Stimulated activated naive CD4-positive, alpha-beta T cell treated with Interleukin-2 at 50 U/mL for 16 hours (primary cell): ENCODE results near the gene DLGAP5.

Experiments
- DNase-seq: peaks from one replicate; lab custom pipeline; 2025; lab: John Stamatoyannopoulos, UW

DLGAP5 gene, protein sequence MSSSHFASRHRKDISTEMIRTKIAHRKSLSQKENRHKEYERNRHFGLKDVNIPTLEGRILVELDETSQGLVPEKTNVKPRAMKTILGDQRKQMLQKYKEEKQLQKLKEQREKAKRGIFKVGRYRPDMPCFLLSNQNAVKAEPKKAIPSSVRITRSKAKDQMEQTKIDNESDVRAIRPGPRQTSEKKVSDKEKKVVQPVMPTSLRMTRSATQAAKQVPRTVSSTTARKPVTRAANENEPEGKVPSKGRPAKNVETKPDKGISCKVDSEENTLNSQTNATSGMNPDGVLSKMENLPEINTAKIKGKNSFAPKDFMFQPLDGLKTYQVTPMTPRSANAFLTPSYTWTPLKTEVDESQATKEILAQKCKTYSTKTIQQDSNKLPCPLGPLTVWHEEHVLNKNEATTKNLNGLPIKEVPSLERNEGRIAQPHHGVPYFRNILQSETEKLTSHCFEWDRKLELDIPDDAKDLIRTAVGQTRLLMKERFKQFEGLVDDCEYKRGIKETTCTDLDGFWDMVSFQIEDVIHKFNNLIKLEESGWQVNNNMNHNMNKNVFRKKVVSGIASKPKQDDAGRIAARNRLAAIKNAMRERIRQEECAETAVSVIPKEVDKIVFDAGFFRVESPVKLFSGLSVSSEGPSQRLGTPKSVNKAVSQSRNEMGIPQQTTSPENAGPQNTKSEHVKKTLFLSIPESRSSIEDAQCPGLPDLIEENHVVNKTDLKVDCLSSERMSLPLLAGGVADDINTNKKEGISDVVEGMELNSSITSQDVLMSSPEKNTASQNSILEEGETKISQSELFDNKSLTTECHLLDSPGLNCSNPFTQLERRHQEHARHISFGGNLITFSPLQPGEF

DNA sequence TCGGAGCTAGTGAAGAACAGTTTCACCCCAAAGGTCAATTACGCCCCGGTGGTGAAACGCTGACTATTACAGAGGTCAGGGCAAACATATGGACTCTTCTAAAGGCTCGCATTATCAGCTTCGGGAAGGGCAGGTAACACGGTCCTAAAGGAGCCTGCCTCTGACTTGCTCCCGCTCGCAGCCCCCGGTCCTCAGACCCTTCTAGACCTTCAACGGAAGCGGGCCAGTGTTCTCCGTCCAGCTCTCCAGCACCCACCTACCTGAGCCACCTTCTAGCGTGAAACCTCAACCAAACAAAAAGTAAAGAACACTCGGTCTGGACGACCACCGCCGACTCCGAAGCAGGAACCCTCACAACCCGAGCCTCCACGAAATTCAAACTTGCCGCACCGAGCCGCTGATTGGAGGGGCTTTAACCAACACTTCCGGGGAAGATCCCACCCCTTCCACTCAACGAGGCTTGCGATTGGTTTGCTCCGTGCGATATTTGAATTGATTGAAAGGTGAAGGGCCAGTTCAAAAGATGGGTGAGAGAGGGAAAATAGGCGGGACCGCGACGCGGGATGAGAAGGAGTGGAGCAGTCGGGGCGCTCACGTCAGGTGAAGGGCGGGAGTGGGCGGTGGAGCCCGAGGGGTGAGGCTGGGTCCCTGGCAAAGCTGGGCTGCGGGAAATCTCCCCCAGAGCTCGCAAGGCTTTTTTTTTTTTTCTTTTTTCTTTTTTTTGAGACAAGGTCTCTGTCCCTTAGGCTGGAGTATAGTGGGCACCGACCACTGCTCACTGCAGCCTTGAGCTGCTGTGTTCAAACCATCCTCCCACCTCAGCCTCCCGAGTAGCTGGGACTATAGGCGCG, at the start of gene DLGAP5:
TSS of gene DLGAP5 (minus strand) at position 383 of the 851 bp plus-strand sequence. CDS start 2,406 bp downstream, outside the sequence.
- peak; percentile 91 for DNase-seq

DNA sequence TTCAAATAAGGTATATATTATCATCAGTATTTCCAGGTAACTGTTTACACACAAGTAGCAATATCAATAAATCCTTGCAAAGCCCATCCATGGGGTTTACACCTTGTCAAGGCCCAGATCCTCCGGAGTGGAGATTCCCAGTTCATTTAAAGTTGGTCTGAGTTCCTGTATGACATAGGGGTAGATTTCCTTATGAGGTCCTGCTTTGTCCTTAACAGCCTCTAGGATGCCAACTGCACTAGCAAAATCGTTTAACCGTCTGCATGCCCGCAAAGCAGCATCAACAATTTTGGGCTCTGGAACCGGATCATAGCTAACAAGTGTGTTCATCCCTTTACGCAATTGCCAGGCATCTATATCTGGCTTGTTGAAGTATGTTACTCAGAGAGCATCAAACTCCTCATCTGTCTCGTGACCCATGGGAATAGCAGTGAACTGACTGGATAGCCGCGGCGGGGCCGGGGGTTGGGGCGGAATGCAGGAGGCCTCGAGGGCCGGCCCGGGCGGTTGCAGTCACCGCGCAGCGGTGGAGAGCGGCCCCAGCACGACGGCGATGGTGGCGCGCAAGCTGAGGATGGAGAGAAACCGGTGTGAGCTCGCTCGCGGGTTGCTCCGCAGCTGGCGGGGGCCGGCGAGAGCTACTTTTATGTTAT, 49.3 kb upstream of the DLGAP5 start:
- DNase-seq, result no peak

DNA sequence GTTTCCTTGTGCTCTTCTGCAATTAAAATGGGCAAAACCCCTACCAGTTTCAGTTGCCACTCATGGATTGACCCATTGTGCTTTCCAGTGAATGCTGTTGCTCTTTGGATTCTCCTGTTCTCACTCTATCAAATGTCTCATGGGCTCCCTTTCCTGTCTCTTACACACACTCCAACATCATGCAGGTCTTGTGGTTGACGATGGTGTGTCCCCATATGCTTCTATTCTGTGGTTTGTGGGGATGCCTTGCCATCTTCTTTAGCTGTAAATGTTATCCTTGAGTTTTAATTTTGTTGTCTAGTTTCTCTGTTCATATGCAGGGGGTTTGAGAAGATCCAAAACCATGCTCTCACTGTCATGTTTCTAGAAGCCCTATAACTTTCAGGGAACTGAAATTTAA, 47.9 kb upstream of the DLGAP5 start:
- no peak for DNase-seq

DNA sequence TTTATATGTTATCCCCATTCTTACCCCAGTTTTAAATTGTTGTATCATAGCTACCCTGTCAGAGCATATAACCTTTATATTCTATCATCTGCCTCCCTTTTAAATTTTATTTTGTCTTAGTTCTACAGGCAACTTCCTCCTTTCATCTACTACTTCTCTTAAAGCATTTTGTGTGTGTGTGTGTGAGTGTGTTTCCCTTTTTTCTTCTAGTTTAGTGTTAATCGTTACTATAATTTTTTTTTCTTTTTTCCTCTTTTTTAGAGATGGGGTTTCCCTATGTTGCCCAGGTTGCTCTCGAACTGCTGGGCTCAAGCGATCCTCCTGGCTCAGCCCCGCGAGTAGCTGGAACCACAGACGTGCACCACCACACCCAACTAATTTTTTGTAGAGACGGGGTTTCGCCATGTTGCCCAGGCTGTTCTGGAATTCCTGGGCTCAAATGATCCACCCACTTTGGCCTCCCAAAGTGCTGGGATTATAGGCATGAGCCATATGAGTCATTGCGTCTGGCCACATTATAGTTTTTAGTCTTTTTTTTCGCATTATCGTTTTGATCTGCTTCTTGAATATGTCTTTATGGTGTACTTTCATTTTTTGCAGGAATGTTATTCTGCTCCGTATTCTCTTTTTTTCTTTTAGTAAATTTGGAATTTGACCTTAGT, 46.8 kb upstream of the DLGAP5 start:
- no peak for DNase-seq

DNA sequence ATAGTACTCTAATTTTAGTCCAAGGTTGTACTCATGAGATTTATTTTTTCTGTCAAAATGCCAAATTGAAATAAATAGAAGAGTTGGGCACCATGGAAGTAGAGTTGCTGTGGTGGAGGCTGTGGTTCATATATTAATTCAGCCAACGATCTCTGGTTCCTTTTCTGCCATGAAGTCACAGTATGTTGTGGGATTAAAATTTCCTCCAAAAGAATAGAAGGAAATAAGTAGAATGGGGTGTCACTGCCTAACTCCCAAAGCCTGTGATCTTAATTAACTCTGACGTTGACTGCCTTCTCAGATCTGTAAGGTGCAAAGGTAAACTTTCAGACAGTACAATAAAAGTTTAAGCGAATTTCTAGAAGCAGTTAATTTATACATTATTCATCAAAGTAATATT, 42.2 kb upstream of the DLGAP5 start:
- no peak for DNase-seq

DNA sequence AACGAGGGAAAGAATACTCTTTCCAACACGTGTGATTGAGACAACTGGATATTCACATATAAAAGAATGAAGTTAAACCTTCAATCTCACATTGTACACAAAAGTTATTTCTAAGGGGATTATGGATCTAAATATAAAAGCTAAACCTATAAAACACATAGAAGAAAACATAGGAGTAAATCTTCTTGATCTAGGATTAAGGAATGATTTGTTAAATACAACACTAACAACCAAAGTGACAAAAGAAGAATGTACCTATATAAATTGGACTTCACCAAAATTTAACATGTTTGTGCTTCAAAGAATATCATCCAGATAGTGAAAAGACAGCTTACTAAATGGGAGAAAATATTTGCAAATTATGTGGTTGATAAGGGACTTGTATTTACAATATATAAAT, 36.9 kb upstream of the DLGAP5 start:
- no peak for DNase-seq

DNA sequence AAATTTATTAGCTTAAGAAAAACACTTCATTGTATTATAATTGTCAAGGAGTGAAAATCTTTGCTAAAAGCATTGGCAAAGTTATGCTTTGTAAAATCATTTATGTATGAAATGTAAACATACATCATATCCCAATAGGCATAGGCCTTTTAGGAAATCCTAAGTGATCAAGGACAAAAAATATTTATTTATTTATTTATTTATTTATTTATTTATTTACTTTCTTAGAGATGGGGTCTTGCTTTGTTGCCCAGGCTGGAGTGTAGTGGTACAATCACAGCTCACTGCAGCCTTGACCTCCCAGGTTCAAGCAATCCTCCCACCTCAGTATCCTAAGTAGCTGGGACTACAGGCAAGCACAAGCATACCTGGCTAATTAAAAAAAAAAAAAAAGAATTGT, 32.0 kb upstream of the DLGAP5 start:
- DNase-seq, result no peak

DNA sequence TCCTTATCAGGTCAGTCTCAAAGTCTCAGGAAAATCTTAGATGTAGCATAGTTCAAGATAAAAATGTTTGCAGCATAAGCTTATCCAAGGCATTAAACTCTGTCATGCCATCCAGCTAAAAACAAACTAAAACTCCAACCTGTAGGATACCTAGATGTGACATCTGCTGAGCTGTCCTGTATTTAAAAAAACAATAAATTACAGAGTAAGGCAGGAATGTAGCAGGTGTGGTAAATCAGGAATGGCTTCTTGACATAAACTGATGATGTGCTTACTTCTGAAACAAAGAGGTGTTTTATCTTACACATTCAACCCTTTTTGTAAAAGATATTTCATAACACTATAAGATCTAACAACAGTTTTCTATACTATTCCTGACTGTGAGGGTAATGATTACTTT, 30.6 kb upstream of the DLGAP5 start:
- no peak for DNase-seq

DNA sequence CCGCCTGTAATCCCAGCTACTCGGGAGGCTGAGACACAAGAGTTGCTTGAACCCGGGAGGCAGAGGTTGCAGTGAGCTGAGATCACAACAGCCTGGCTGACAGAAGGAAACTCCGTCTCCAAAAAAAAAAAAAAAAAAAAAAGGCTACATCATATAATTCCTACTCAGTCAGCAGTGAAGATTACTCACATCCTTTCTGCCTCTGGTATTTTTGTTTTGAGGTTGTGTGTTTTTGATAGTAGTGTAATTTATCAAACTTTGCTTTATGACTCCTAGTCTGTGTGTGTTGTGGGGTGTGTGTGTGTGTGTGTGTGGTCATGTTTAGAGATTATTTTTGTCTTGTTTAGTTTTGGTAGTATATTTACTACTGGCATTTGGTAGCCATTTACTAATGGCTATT, 29.8 kb upstream of the DLGAP5 start:
- DNase-seq, result no peak

DNA sequence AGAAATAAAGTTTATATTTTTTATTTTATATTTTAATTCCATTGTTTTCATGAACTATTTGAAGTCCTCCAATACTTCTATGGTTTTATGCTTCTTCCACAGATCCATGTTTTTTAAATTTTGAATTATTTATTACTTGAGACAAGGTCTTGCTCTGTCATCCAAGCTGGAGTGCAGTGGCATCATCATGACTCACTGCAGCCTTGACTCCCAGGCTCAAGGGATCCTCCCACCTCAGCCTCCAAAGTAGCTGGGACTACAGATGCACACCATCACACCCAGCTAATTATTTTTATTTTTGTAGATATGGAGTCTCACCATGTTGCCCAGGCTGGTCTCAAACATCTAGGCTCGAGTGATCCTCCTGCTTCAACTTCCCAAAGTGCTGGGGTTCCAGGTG, 28.8 kb upstream of the DLGAP5 start:
- DNase-seq, result no peak

DNA sequence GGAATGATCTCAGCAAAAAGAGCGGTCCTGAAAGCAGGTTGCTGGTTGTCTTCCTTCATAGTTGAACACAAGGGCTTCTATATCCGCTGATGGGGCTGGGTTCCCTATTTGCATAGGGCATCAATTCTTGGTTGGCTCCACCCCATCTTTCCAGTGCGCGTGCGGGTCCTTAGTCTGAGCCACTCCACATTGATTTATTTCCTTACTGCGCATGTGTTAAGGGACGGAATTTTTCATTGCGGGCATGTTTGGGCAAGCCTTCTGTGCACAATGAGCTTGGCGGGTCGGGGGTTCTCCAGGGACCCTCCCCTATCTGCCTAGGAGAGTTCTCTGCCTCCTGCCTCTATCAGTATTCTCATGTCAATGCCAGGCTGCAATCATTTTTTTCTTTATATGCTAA, 21.2 kb upstream of the DLGAP5 start:
- DNase-seq, result no peak

DNA sequence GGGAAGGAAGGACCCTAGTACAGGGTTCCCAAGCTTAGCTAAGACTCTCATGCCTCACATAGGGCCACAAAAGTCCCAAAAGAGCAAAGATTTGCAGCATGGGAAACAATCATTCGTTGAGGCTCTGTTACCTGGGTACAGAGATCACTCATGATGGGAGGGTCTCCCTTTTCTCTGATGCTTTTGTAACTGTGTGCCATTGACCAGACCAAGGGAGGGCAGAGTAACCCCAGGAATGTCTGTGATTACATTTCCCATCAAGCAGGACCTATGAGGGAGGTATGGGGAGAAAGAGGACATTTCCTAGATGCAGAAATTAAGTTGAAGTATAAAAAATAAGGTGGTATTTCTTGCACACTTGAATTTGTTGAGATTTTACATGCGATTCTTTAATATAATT, 16.4 kb upstream of the DLGAP5 start:
- no peak for DNase-seq

DNA sequence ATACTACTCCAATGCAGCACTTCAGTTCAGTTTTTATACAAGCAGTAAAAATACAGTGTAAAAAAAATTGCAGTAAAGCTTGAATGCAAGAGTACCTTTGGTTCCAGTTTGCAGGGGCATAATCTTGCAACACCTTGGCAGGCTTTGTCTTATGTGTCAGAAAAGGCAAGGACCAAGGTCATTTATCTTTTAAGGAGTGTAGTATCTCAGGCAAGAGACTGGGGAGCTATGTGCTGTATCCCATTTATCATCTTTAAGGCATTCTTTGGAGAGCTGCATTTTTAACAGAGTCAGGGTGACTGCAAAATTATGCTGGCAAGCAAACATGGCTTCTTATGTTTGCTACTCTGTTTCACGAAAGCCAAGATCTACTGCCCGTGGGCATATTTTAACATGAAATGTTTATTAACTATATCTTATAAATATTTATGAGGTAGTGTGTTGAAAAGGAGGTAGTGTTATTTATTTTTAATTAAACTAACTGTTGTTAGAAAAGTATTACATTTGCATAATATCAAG, 14.8 kb upstream of the DLGAP5 start:
- no peak for DNase-seq

DNA sequence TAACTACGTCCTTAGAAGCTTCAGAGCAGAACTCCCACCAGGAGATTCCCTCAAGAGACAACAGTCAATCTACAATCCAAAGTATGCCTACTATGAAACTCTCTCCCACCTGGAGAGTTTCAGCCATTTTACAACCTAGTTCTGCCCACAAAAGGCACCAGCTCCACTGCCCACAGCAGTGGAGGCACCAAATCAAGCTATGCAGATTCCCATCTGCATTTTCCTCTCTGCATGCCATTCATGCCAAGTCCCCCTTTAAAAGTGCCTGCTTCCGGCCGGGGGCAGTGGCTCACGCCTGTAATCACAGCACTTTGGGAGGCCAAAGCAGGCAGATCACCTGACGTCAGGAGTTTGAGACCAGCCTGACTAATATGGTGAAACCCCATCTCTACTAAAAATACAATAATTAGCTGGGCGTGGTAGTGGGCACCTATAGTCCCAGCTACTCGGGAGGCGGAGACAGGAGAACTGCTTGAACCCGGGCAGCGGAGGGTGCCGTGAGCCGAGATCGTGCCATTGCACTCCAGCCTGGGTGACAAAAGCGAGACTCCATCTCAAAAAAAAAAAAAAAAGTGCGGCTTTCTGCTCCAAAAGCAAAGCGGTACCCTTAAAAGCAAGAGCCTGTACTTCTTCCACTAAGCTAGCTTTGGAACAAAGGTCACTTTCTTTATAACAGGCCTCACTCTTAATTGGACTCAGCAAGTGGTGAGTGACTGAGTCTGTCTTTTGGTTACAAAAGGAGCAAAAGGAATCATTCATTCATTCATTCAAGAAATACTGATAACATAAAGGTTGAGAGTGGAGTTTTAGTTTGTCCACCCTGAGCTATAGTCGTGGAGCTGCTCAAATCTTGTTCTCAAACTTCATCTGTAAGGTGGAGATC, 10.1 kb upstream of the DLGAP5 start:
- DNase-seq, result no peak

DNA sequence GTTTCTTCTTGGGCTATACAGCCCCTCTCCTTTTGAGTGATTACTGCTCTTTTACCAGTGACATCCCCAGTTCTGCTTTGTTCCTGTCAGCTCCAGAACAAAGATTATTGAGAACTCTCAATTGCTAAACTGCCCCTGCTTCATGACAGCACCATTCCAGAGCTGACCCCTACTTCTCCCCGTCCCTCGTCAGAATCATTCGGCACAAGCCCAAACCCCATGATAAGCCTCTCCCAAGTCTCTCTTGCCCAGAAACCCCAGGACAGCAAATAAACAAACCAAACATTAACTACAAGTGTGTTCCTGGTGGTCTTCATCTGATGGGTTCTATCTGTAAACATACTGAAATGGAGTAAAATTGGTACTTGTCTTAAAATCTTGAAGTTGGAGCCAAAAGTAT, 9.3 kb upstream of the DLGAP5 start:
- DNase-seq, result no peak

DNA sequence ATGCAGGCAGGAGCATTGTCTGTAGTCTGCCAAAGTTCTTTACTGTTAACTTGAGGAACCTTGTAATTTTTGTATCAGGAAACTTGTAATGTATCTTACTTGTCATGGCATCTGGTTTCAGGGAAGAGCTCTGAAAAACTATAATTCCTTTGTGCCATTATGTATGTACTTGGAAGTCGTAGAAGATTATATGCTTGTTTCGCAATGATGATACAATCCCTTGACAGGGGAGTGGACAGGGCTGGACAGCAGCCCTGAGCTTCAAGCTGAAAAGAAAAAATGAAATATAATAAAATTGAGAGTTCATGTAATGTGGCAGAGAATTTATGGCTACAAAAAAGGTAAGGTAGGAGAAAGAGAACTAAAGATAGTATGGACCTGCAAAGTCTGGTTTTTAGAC, 7.4 kb upstream of the DLGAP5 start:
- DNase-seq, result no peak

DNA sequence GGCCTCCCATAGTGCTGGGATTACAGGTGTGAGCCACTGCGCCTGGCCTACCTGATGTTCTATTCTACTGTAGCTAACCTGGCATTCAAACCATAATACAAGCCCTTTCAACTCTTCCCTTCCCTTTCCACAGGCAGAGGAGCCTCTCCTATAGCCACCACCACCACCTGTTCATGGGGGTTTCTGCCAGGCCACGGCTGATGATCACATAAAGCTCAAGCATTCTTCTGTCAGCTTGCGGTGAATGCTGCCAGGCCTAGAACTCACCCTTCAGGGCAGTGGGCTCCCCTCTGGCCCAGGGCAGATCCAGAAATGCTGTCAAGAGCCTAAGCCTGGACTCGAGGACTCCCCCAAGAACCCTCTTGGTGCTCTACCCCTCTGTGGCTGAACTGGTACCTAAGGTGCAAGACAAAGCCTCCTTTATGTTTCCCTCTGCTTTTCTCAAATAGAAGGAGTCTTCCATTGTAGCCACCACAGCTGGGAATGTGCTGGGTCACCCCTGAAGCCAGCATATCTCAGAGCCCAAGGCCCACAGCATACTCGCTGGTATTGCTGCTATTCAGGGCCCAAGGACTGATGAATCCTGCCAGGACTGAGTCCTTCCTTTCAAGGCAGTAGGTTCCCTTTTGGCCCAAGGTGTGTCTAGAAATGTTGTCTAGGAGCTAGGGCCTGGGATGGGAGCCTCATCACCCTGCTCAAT, 3.4 kb upstream of the DLGAP5 start:
- DNase-seq, result no peak

DNA sequence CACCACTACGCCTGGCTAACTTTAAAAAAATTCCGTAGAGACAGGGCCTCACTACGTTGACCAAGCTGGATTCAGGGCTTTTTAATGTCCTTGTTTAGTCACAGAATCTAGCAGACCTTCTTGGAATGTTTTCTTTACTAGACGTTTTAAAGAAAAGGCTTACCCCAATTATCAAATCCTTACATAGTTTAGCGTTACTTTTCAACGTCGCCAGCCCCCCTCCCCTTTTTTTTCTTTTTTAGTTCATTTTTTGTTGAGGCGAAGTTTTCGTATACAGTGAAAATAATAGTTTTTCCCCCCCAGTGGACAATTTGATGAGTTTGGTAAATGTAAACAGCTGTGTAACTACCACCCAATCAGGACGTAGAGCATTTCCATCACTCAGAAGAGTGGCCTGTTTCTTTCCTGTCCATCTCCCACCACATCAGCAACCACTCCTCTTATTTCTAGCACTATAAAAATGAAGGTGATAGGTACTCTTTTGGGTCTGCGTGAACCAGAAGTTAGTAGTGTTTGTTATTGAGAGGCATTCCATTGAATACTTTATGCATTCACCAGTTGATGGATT, 753 bp upstream of the DLGAP5 start:
- no peak for DNase-seq

DNA sequence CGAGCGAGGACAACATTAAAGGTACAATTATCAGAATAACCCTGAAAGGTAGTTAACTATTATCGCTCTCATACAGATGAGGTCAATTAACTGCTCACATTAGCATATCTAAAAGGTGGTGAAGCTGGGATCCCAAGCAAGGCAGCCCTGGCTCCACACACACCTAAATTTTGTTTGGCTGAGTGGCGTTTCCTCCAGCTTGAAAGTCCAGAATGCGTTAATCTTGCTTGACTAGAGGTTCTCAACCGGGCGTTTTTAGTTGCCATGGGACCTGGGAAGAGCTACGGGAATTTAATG, 531 bp downstream of the DLGAP5 start:
- DNase-seq, result no peak
